OCI-LY7 (cell line): ENCODE results near the gene SCTR.

Experiments
- EZH2phosphoT487 ChIP-seq: fragments of 200-600 bp; sonication (generic); IDR thresholded peaks from 2 replicates; pipeline ENCODE4 v1.6.1; 2018; ENCODE audit warnings: low read depth, borderline replicate concordance, mild to moderate bottlenecking, mixed run types, antibody characterized with exemption, low read length, moderate library complexity, mixed read lengths
- TF ChIP-seq, protein P1 (sequence below): fragments of 200-600 bp; sonication (generic); conservative IDR thresholded peaks from 2 replicates; pipeline ENCODE4 v1.5.1; 2014; ENCODE audit warnings: mild to moderate bottlenecking, antibody characterized with exemption, low read length, moderate library complexity, mixed read lengths

GRCh38 chr2:119464981-119465380, 59.3 kb downstream of the SCTR start:
- TF ChIP-seq, protein P1, sequence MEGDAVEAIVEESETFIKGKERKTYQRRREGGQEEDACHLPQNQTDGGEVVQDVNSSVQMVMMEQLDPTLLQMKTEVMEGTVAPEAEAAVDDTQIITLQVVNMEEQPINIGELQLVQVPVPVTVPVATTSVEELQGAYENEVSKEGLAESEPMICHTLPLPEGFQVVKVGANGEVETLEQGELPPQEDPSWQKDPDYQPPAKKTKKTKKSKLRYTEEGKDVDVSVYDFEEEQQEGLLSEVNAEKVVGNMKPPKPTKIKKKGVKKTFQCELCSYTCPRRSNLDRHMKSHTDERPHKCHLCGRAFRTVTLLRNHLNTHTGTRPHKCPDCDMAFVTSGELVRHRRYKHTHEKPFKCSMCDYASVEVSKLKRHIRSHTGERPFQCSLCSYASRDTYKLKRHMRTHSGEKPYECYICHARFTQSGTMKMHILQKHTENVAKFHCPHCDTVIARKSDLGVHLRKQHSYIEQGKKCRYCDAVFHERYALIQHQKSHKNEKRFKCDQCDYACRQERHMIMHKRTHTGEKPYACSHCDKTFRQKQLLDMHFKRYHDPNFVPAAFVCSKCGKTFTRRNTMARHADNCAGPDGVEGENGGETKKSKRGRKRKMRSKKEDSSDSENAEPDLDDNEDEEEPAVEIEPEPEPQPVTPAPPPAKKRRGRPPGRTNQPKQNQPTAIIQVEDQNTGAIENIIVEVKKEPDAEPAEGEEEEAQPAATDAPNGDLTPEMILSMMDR = no peak
- no peak for TF ChIP-seq EZH2phosphoT487
